Erythroblast (primary cell): ENCODE data around the gene SYTL2.

Experiments used
- GATA1 ChIP-seq: IDR thresholded peaks from 2 replicates; pipeline ENCODE4 v1.6.1; 2011; ENCODE audit warnings: low read depth, mild to moderate bottlenecking, control low read depth, low read length, moderate library complexity
- POLR2A ChIP-seq: IDR thresholded peaks from 2 replicates; pipeline ENCODE4 v1.6.1; 2011; ENCODE audit warnings: mild to moderate bottlenecking, low read length

- no peak for TF ChIP-seq POLR2A
- TF ChIP-seq GATA1: no peak
Measured at GRCh38 chr11:85695546-85695945, 115.4 kb downstream of the SYTL2 start.
